Upper lobe of right lung (tissue), 1 donor: ENCODE data around the gene ETS2. TPM values are rescaled to one million over a fixed set of nuclear protein-coding genes. Genes with fewer than 3 reads are reported as not detected.

Experiments used
- ATAC-seq: fragments of 200-7000 bp; cut with Tn5 transposase; one replicate; pipeline ENCODE4 v1.9.1; 2020; ENCODE audit warnings: mild to moderate bottlenecking, moderate library complexity
- DNase-seq: peaks from one replicate; pipeline ENCODE4 v3.0.0-alpha.2; 2020
- H3K27ac ChIP-seq: fragments of 200-600 bp; one replicate; pipeline ENCODE4 v1.8.0; 2022
- H3K27me3 ChIP-seq: fragments of 200-600 bp; one replicate; pipeline ENCODE4 v1.8.0; 2022; ENCODE audit warnings: mild to moderate bottlenecking
- H3K36me3 ChIP-seq: fragments of 200-600 bp; one replicate; pipeline ENCODE4 v1.8.0; 2022
- H3K4me1 ChIP-seq: fragments of 200-600 bp; one replicate; pipeline ENCODE4 v1.8.0; 2022
- H3K4me3 ChIP-seq: fragments of 200-600 bp; one replicate; pipeline ENCODE4 v1.8.0; 2022; ENCODE audit warnings: mild to moderate bottlenecking
- H3K9me3 ChIP-seq: fragments of 200-600 bp; one replicate; pipeline ENCODE4 v1.8.0; 2022
- CTCF ChIP-seq: fragments of 200-600 bp; IDR thresholded peaks from one replicate; pipeline ENCODE4 v1.8.0; 2022; ENCODE audit warnings: antibody characterized with exemption
- intact Hi-C: fragments of 100-400 bp; cut with DNase I; formaldehyde crosslinking; loops from one replicate; pipeline ENCODE4 v1.11.0; 2022
- long read RNA-seq: library from polyadenylated mRNA; unstranded; transcript quantifications from one replicate; pipeline ENCODE4 v2.0.0, GENCODE V29; 2021
- total RNA-seq: library from RNA; stranded (reverse); fragmentation: NEBNext Ultra II Directional; extraction: Animal tissue kit (Norgen Biotek cat#: 25700); gene quantifications from one replicate; pipeline ENCODE4 v1.2.1, GENCODE V29; 2021
- donor health status: DM: no; HTN: yes; CAD: no; lungs with severe emphysema.

ETS2 gene
- total RNA-seq = 195 TPM
- long read RNA-seq, transcript ETS2-202 (10 exons, 3,766 nt) = major isoform, 154 of 273 reads
- long read RNA-seq, partial matches to known transcripts = 78 of 273 reads
- long read RNA-seq, other reads (novel, unspliced or antisense) = 41 of 273 reads

GRCh38 chr21:38805328-38806152, at the start of gene ETS2:
ETS2 (plus strand) TSS chr21:38805929; CDS start chr21:38810035, 4,106 bp downstream.
- peak; percentile 97 for DNase-seq
- peak; percentile 92 for ATAC-seq
- Histone ChIP-seq H3K4me3 (peak within 1 kb of the TSS; percentile 99), H3K27ac (peak within 1 kb of the TSS; percentile 97), H3K4me1 (peaks cover 32% of the 10 kb centered on the region), H3K36me3 (peaks cover 17% of the 10 kb centered on the region), H3K27me3 (no peaks in the 10 kb centered on the region), H3K9me3 (no peaks in the 10 kb centered on the region)
- intact Hi-C loops = no loop called here
- TF ChIP-seq CTCF = no peak

GRCh38 chr21:38756746-38757145, 49.0 kb upstream of the ETS2 start:
- Histone ChIP-seq H3K4me1 (peaks cover 34% of the 10 kb centered on the region), H3K27me3 (no peaks in the 10 kb centered on the region), H3K36me3 (no peaks in the 10 kb centered on the region), H3K27ac (peak overlapping the region; percentile 73), H3K4me3 (no peak overlapping the region), H3K9me3 (no peaks in the 10 kb centered on the region)
- TF ChIP-seq CTCF = no peak
- intact Hi-C loops = no loop called here
- ATAC-seq = no peak
- no peak for DNase-seq

- intact Hi-C loops = no loop called here
- Histone ChIP-seq H3K4me3 (no peak overlapping the region), H3K27me3 (no peaks in the 10 kb centered on the region), H3K4me1 (peaks cover 21% of the 10 kb centered on the region), H3K36me3 (no peaks in the 10 kb centered on the region), H3K9me3 (no peaks in the 10 kb centered on the region), H3K27ac (no peak overlapping the region)
- ATAC-seq (no peak), DNase-seq (no peak)
- TF ChIP-seq CTCF = no peak
These were observed 47.1 kb upstream of the ETS2 start for GRCh38 chr21:38758501-38759214.

GRCh38 chr21:38759413-38759812, 46.3 kb upstream of the ETS2 start:
- H3K4me1 ChIP-seq = peaks cover 17% of the 10 kb centered on the region

More at GRCh38 chr21:38759413-38759812, 46.3 kb upstream of the ETS2 start:
- DNase-seq (no peak), ATAC-seq (no peak)
- Histone ChIP-seq H3K27ac (peak overlapping the region; percentile 3), H3K27me3 (no peaks in the 10 kb centered on the region), H3K9me3 (no peaks in the 10 kb centered on the region), H3K36me3 (no peaks in the 10 kb centered on the region), H3K4me3 (no peak overlapping the region)
- TF ChIP-seq CTCF = no peak
- intact Hi-C loops = no loop called here
